HG02642 (cell line): ENCODE measurements around the gene KDM4C.
"Not testable (repeated sequence)": the region's sequence is repeated elsewhere in the genome, so short reads cannot be mapped to it uniquely, and the experiment has no call there.

Experiments used
- ATAC-seq: cut with Tn5 transposase; IDR thresholded peaks from one replicate; pipeline ENCODE4 v1.9.1; 2021; ENCODE audit warnings: mild to moderate bottlenecking; ENCODE audit not compliant: unreplicated experiment, poor library complexity

KDM4C gene

DNA sequence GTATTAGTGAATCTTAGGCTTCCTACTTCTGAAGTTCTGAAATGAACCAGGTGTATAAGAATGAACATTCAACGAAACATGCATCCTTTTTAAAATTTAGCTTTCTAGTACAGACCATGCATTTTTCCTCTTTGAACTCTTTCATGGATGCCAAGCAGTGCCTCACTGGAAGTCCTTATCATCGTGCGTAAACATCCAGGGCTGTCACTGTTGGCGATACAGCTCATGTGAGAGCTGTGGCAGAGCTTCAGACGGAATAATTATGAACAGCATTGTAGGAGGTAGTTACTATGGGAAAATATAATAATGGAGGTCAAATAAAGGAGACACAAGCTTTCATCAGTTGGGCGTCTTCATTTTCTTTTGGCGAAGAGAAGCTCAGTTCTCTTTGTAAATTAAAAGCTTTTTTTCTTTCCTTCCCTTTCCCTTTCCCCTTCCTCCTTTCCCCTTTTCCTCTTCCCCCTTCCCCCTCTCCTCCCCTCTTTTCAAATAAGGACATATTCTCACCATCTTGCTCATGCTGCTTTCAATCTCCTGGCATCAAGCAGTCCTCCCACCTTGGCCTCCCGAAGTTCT, 167.3 kb downstream of the KDM4C start:
- ATAC-seq: no peak

DNA sequence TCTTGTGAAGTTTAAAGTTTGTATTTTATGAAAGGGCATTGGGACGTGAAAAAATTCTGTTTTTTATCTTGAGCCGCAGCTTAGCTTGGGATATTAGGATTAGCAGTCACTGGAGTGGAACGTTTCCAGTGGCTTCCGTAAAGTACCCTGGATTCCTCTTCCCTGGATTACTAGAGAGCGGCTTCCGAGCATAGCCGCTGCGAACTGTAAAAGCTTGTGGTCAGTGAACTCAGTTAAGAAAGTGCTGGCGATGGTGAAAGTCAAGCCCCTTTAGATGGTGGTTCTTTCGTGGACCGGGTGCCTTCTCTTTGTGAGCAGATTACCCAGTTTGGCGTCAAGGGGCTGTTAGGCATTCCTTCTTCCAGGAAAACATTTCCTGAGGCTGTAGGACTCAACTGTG, 168.1 kb downstream of the KDM4C start:
- no peak for ATAC-seq

DNA sequence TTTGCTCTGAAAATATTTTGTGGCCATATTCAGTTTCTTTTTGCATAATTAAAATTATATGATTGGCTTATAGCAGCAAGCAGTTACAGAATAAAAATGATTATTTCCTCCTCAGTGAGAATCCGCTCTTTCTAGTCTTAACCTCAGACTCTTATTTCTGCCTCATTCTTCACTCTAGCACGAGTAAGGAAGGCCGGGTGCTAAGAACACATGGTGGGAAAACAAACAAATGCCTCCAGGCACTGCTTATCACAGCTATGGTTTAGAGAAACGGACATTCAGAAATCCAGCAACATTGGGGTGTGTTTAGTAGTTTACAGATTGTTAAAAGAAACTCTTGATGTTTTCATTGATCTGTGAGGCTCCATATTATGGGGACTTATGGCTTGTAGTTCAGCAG, 168.7 kb downstream of the KDM4C start:
- no peak for ATAC-seq

DNA sequence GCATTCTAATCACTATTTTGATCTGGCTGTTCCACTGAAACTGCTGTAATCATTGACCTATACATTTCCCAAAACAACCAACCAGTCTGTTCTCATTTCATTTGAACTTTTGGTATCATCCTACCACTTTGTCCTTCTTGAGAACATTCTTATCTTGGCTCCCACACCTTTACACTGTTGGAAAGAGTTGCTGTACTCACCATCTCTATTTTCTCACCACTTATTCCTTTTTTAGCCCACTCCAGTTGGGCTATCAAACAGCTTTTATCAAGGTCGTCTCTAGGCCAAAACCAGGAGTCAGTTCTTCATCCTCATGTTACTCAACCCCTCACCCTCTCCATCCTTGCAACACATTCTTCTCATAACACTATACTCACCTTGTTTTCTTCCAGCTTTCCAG, 170.1 kb downstream of the KDM4C start:
- no peak for ATAC-seq

DNA sequence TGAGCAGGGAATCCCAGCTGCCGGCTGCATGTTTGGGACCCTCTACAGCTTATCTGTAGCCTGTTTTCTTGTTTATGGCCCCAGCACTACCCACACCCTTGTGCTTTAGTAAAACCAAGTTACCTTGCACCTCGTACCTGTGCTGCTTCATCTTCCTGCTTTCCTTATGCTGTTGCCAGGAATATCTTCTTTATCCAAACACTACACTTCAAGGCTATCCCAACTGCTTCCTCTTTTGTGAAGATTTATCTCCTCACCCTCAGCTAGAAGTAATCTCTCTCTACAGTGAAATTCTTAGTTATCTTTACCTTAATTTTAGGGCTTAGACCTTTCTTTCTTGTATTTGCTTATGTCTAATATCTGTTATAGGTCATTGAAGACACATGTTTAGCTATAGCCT, 171.1 kb downstream of the KDM4C start:
- ATAC-seq: no peak

DNA sequence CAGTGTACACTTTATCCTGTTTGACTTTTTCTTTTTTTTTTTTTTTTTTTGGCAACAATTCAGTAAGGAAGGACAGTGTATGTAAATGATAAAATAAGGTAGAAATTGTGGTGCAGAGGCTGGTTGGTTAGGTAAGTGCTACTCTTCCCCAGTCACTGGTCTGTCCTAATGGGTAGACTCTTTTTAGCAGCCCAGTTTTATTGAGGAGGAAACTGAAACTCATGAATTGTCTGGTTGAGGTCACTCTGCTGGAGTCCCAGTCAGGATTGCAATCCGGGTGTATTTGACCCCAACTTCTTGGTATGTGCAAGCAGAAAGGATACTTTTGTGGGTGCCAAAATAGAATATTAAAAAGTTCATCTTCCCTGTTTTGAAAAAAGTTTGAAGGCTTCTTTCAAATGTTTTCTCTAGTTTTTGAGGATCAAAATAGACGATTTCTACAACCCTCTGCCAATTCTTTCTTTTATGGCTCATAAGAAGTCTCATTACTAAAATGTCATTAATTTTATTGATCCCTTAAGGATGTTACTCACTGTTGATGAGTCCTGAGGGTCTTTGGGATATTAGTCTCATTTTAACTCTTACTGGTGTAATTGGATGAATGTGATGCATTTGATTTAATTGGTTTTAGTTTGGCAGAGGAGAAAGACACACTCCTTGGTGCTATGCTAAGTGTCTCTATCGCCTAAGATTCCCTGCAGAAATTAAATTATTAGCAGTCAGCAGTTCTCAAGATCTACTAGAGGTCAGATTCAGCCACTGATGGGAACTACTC, 171.9 kb downstream of the KDM4C start:
- ATAC-seq: no peak

DNA sequence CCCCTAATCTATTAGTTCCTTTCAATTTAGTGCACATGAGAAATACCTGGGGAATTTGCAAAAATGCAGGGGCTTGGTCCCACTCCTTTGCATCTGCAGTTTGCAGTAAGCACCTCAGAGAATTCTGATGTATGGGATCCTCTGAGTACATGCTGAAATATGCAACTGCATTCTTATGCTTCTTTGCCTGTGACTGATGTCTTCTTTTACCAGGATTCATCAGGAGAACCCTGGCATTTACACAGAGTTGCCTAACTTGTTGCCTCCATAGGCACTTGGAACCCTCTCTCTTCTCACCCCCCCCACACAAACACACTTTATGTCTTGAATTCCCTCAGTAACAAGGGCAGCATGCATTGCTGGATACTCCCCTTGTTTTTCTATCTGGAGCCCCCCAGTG, 173.1 kb downstream of the KDM4C start:
- ATAC-seq: no peak

DNA sequence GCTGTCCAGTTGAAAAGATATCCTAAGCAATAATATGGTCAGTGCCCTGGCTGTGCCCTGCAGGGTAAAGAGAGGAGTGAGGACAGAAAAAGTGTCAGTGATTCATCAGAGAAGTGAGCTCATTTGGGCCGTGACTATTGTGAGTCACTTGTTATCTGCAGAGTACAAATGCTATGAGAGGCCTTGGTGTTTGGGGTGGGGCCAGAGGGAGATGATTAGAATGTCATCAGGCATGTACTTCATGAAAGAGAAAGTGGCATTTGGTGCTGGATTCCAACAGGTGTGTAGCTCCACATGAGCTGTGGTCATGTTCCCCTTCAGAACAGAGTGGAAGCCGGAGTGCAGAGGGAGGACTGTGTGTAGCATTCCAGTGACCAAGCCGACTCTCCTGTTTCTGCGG, 174.1 kb downstream of the KDM4C start:
- peak; percentile 76 for ATAC-seq

DNA sequence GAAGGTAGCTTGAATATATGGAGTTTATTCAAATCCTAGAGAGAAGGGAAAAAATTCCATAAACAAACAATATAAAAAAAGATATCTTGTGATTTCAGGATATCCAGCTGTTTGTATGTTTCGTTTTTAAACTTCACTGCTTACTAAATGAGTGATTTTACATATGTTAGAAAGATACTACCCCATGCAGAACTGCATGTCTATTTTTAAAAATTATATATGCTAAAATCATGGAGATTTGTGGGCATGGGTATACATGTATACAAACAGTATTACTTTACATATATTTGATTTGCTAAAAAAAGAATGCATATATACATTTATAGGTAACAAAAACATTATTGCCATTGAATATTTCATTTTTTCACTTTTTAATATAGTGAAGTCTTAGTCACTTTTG, 178.3 kb downstream of the KDM4C start:
- no peak for ATAC-seq

DNA sequence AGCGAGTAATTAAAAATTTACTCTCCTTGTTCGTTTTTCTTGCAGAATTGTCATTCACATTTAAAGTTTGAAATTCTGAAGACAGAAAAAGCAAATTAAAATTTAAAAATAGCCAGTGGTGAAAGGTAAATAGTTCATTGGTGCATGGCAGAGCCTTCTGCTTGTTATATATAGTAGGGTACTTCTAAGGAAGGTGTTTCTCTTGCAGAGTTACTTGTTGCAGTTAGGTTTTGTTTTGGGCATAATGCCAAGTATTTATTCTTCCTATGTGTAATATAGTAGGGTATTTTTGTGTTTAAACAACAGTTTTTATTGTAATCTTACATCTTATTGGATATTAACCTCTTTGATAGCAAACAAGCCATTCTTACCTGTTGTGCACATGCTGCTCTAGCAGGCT, 179.4 kb downstream of the KDM4C start:
- no peak for ATAC-seq

DNA sequence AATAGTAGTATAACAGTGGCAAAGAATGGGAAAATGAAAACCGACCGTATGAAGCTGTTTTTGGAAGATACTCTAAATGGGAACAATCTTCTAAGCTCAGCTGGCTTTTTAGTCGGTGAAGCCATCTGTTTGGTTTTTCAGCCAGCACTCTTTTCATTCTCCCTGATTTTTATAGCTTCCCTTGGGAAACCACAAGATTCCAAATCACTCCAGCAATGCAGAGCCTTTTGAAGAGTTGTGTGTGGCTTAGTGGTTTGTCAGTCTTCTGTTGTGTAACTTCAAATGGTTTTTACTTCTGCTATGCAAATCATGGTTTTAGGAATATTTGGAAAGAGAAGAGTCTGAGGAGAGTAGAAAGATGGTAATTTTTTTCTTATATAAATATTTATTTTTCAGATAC, 180.7 kb downstream of the KDM4C start:
- no peak for ATAC-seq

DNA sequence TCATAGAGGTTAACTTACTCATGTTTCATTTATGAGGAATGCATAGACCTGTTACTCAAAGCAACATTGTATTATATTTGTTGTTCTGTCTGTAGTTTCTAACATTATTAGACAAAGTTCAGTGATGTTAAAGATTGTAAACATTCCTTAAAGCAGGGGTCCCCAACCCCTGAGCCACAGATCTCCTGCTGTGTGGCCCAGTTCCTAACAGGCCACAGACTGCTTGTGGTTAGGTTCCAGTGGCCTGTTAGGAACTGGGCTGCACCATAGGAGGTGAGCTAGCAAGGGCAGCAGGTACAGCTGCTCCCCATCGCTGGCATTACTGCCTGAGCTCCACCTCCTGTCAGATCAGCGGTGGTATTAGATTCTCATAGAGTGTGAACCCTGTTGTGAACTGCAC, 181.1 kb downstream of the KDM4C start:
- no peak for ATAC-seq

DNA sequence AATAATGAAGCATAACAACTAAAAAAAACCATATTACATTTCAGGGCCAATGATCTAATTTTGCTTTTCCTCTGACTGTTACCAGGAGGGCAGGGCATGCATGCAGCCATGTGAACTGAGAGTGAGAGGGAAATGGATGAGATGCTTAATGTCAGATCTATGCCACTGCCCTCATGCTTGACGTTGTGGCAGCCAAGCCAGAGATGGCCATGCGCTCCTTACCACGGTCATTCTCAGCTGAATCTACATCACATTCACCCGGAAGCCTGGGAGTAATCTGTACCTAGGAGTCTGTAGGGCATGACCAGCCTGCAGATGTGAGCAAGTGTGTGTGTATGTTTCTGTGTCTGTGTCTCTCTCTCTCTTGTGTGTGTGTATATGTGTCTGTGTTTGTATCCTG, 183.7 kb downstream of the KDM4C start:
- ATAC-seq: no peak

DNA sequence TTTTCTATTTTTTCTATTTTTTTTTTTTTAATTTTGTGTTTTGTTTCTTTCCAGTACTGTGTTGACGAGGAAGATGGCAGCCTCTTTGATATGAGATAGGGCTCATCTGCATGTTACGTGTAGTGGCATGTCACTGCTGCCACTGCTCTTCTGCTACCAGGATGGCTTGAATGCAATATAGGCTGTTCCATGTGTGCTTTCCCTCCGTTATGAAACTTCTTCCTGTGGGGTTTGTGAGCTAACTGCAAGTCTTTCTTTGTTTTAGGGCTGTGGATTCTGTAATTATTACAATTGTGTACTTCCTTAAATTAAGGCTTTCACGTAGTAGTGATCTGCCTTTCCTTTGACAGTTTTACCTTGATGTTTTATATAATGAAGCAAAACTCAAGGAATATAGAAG, 184.6 kb downstream of the KDM4C start:
- no peak for ATAC-seq

DNA sequence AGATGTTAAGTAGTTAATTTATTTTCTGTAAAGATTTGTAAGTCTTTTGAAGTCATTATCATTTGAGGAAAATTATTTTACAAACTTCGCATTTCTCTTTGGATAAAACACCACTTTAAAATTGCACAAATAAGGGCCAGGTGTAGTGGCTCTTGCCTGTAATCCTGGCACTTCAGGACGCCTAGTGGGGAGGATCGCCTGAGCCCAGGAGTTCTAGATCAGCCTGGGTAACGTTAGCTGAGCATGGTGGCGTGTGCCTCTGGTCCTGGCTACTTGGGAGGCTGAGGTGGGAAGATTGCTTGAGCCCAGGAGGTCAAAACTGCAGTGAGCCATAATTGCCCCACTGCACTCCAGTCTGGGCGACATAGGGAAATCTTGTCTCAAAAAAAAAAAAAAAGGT, 185.5 kb downstream of the KDM4C start:
- ATAC-seq: no peak

DNA sequence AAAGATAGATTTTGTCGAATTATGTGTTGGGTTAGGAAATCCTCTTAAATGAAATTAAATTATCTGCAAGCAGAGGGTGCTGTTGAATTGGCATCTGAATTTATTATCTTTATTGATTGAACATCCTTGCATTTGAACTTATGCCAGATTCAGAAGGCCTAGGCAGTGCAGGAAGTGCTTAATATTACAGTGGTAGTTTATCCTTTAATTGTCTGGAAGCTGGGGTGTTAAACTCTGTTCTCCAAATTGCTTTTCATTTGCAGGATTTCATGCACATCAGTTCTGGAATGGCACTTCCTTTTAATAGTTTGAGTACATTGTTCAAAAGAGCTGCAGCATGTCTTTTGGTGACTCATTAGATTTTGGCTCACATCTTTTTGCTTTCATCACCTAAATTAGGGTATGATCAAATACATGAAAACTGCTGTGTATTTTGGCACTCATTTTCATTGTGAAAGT, 186.3 kb downstream of the KDM4C start:
- no peak for ATAC-seq

DNA sequence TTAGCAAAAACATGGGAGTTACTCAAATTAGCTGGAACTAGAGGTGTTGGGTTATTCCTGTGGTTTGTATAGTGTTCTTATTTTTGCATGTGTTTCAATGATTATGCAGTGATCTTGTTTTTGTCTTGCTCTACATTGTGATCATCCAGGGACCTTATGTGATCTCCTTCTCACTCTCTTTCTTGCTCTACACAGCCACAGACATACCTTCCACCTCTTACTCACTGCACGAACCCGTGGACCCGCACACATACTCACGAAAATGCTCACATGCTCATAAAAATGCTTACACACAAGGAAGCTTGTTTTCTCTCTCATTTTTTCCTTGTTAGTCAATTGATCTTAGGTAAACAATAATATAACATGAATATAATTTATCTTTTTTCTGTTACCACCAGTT, 187.1 kb downstream of the KDM4C start:
- no peak for ATAC-seq

DNA sequence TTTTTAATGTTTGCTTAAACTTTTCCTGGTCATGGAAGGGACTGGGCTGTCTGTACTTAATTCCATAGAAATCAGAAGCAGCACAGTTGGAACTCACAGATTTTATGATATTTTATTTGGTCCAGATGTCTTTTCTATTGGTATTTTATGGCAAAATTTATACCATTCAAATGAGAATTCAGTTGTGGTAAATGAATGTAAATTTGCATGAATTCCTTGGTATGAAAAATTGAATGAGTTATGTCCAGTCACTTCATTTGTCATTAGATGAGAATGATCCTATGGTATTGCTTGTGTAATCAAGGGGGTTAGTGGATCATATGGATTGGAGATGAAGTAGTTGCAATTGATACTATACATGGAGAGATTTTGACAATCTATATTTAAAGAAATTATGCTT, 188.0 kb downstream of the KDM4C start:
- ATAC-seq: no peak

DNA sequence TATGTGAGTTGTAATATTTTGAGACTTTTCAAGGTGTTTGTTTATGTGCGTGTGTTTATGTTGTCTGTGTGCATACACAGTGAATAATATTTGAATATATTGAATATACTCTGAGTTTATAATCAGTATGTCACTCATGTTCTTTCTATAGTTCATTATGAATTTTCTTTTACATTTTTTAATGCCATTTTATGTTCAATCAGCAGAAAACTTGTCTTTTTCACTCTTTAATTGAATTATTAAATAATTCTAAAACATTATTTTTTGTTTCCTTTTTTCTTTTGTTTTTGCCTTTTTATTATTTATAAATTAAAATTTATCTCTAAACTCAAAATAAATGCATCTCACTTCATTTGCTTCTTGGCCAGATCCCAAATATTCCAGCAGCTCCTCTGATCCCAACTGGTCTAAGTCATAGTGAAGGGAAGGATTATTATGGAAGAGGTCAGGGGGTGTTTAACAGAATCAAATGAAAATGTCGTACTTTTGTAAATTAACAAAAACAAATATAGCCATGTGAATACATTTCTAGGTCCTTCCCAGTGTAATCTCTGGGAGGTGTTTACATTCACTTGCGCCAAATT, 188.9 kb downstream of the KDM4C start:
- ATAC-seq: no peak

DNA sequence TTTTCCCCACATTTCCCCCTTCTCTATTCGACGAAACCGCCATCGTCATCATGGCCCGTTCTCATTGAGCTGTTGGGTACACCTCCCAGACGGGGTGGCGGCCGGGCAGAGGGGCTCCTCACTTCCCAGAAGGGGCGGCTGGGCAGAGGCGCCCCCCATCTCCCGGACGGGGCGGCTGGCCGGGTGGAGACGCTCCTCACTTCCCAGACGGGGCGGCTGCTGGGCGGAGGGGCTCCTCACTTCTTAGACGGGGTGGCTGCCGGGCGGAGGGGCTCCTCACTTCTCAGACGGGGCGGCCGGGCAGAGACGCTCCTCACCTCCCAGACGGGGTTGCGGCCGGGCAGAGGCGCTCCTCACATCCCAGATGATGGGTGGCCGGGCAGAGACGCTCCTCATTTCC, 191.1 kb downstream of the KDM4C start:
- ATAC-seq: not testable (repeated sequence)

DNA sequence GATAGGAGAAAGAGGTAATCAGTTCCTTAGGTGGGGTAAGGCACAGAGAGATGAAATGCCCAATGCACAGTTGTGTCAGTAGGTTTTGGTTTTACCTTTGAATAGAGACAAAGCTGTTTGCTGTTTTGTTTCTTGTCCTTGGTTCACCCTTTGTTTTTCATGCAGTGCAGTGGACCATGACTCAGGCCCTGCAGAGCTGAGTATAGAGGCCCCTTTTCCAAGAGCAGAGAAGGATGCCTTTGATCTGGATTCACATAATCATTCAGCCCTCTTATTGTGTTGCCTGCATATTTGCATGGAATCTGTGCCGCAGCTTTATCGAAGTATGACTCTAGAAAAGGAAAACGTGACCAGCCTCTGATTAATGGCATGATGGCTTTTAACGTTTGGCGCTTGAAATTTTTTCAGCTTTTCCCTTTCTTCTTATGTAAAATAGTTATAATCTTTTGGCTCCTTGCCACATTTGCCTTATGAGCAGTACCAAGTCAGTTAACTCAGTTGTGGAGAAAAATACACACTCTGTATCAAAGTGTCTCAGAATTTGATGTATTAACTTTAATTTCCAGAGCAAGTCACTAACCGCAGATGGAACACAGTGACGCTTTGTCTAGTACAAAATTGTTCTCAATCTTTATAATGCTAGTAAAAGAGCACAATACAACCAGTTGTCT, 197.6 kb downstream of the KDM4C start:
- ATAC-seq: peak; percentile 58
